Smooth muscle cell of the brain vasculature (primary cell): ENCODE measurements around the gene CADM4.
A peak's percentile ranks its signal among the peaks of the same experiment; 100 is the strongest.
"Not testable (repeated sequence)": the region's sequence is repeated elsewhere in the genome, so short reads cannot be mapped to it uniquely, and the experiment has no call there.

Experiments
- DNase-seq: peaks from one replicate; pipeline ENCODE4 v3.0.0-alpha.2; 2012; ENCODE audit warnings: low read depth, low spot score

The CADM4 gene

DNA sequence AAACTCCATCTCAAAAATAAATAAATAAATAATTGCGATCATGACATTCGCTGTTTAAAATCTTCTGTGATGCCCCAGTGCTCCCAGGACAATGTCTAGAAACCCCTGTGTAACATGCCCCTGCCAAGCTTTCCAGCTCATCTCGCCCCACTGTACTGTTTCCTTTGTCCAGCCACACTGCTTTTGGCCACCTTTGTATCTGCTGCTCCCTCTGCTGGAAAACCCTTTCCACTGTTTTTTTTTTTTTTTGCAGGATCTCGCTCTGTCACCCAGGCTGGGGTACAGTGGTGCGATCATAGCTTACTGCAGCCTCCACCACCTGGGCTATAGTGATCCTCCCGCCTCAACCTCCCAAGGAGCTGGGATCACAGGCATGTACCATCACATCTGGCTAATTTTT is 22.8 kb upstream of the CADM4 start:
- no peak for DNase-seq

DNA sequence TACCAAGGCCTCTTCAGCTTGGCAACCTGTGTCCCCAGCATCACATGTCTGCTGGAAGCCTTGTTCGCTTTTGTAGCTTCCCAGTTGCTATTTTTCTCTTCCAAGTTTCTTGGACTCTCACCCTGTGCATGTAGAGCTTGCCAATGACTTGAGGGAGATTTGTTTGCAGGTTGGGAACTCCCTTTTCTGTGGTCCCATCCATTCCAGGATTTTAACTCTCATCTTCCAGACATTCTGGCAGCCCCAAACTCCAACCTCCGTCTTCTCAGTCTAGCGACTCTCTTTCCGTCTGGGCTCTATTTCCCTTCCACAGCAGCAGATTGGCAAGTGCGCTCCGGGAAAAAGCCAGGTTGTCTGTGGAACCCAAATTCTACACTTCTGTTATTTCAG is 21.3 kb upstream of the CADM4 start:
- DNase-seq, result no peak

DNA sequence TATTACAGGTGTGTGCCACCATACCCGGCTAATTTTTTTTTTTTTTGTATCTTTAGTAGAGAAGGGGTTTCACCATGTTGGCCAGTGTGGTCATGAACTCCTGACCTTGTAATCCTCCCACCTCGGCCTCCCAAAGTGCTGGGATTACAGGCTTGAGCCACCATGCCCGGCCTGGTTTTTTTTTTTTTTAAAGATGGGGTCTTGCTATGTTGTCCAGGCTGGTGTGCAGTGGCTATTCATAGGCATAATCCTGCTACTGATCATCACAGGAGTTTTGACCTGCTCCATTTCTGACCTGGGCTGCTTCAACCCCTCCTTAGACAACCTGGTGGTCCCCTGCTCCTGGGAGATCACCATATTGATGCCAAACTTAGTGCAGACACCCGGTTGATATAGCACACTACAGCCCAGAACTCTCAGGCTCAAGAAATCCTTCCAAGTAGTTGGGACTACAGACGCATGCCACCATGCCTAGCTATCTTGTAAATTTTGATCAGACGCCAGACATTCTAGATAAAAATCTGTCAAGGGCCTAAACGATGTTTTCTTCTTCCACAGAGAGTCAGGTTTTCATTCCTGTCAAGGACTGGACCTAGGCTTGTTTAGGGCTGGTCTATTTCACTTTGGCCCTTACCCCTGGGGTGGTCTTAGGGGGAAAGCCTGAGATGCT is 20.8 kb upstream of the CADM4 start:
- DNase-seq, result no peak

DNA sequence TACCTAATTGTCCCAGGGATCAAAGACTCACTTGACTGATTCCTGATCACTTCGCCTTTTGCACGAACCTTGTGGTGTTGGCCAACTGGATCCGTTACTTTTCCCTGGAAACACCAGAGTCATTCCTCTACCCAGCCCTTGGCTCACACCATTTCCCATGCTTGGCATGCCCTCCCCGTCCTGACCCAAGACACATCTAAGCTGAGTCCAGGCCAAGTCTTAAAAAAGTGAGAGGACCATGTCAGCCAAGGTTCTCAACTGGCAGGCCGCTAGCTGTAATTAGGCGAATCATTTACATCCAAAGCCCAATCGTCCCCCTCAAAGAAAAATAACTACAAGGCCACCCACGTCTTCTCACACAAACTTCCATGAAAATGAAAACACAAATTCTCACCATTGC is 18.8 kb upstream of the CADM4 start:
- no peak for DNase-seq

DNA sequence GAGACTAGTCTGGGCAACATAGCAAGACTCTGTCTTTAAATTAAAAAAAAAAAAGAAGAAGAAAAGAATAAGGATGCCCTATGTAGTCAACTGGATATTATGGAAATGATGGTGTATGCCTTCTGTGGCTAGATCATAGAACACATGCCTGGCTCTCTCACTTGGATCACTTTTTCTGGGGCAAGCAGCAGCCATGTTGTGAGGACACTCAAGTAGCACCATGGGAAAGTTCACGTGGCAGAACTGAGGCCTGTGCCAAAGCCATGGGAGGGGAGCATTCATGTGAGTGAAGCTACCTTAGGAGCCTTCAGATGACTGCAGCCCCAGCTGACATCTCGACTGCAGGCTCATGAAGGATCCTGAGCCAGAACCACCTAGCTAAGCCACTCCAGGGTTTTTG is 18.4 kb upstream of the CADM4 start:
- DNase-seq, result no peak

DNA sequence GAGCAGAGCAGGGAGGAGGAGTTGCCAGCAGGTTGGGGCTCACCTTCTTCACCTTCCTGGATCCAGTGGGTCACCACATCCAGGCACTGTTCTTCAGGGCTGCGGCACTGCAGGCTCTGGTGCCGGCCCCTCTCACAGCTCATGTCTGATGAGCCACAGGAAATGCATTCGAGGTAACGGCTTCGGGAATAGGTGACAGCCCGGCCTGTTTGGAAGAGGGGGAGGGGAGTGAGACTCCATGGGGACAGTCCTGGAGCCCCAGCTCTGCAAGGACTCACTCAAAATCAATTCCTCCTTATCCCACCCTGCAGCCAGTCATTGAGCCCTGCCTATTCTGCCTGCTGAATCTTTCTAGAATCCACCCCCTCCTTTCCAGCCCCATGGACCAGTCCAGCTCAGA is 16.8 kb upstream of the CADM4 start:
- DNase-seq, result no peak

DNA sequence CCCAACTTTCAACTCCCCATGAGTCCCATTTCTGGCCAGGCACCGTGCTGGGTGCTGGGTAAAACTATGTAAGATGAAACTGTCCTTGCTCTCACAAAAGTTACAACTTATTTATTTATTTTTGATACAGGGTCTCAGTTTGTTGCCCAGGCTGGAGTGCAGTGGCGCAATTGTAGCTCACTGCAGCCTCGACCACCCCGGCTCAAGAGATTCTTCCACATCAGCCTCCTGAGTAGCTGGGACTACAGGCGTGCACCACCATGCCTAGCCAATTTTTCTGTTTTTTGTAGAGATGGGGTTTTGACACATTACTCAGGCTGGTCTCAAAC is 12.9 kb upstream of the CADM4 start:
- no peak for DNase-seq

DNA sequence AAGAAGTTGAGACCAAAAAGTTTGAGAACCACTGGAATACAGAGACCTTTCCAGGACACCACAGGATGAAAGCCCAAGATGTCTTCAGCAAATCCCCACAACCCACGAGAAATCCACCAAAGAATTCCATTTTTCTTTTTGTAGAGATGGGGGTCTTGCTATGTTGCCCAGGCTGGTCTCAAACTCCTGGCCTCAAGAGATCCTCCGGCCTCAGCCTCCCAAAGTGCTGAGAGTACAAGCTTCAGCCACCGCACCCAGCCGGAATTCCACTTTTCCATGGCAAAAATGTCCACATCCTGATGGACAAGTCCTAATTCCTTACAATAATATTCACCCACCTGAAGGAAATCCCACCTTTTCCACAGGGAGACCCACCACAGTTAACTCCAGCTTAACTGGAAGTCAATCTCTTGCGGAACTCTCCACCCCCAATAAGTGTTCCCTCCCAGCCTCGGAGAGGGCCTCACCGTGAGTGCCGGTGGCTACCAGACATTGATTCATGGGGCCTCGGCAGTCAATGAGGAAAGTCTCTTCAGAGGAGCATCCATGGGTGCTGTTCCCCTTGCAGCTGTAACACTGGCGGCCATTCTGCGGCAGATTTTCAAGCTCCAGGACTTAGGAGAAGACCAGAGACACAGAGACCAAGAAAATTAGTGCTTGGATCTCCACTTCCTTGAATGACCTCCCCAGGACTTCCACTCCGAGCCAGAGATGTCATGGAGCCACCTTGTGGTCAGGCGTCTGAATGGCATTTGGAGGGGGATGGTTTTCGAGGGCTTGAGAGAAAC is 12.3 kb upstream of the CADM4 start:
- DNase-seq, result peak; percentile 37

DNA sequence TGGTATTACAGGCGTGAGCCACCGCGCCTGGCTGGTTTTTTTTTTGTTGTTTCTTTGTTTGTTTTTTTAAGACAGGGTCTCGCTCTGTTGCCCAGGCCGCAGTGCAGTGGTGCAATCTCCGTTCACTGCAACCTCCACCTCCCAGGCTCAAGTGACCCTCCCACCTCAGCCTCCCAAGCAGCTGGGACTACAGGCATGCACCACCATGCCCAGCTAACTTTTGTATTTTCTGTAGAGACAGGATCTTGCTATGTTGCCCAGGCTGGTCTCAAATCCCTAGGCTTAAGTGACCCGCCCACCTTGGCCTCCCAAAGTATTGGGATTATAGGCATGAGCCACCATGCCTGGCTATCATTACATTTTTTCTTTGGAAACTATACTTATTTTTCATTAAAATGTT is 10.6 kb upstream of the CADM4 start:
- DNase-seq, result not testable (repeated sequence)

DNA sequence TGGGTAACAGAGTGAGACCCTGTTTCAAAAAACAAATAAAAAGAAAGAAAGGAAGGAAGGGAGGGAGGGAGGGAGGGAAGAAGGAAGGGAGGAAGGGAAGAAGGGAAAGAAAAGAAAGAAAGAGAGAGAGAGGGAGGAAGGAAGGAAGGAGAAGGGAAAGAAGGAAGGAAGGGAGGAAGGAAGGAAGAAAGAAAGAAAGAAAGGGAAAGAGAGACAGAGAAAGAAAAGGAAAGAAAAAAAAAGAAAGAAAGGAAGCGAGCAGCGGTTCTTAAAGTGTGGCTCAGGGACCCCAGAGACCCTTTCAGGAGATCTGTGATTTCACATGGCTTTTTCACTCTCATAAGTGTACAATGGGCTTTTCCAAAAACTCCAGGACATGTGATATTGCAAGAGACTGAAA is 9.9 kb upstream of the CADM4 start:
- DNase-seq, result no peak

DNA sequence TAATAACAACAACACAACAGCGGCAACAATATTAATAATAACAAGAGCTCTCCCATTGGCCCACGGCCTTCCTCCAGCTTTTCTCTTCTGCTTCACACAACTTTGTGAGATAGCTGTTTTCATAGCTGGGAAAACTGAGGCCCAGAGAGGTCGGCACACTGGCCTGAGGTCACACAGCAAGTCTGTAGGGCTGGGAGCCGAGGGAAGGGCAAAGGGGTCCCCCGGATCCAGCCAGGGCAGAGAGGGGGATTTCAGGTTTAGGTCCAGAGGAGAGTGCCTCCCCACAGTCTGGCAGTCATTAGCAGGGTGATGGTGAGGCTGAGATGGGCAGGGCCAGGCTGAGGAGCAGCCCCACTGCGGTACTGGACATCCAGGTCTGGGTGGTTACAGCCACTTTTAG is 9.0 kb upstream of the CADM4 start:
- no peak for DNase-seq

DNA sequence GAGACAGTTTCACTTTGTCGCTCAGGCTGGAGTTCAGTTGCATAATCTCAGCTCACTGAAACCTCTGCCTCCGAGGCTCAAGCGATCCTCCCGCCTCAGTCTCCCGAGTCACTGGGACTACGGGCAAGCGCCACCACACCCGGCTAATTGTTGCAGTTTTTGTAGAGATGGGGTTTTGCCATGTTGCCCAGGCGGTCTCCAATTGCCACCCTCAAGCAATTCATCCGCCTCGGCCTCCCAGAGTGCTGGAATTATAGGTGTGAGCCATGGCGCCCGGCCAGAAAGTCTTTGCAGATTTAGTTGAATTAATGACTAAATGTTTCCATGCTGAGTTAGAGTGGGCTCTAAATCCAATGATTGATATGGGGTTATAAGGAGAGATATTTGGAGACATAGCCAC is 4.5 kb upstream of the CADM4 start:
- DNase-seq, result no peak

DNA sequence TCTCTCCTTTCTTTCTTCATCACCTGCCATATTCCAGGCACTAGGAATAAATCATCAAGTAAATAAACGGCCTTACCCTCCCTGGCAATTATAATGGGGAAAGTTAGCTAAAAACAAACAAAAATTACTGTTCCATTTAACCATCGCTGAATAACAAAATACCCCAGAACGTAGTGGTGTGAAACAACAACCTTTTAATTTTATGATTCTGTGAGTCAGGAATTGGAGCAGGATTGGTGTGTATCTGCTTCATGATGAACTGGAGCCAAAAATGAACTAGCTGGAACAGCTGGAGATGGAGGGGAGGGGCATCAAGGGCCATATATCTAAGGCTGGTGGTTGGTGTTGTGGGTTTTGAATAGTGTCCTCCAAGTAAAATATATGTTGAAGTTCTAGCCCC is 3.7 kb upstream of the CADM4 start:
- DNase-seq, result no peak

DNA sequence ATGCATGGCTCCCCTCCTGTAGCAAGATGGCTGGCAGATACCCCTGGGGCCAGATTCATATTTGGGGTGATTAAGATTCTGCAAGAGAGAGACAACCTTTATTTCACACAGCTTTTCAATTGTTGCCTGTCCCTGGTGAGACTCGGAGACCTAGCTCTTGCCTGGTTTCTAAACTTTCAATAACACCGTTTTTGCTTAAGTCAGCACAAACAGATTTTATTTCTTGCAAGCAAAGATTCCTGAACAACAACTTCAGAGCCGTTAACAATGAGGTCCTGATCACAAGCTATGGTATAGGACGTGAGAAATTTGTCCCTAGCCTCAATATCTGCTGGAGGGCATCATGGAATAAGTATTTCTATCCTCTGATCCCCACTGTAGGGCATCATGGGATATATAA is 2.9 kb upstream of the CADM4 start:
- no peak for DNase-seq

DNA sequence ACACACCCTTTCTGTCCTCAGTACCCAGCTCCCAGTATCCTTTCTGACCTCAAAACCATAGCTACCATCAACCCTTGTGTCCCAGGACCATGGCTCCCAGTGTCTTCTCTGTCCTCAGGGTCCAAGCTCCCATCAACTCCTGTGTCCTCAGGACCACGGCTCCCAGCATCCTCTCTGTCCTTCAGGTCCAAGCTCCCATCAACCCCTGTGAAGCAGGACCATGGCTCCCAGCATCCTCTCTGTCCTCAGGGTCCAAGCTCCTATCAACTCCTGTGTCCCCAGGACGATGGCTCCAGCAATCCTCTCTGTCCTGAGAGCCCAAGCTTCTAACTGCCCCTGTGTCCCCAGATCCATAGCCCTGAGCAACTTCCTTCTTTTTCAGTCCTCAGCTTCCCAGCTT is 1.7 kb upstream of the CADM4 start:
- no peak for DNase-seq

DNA sequence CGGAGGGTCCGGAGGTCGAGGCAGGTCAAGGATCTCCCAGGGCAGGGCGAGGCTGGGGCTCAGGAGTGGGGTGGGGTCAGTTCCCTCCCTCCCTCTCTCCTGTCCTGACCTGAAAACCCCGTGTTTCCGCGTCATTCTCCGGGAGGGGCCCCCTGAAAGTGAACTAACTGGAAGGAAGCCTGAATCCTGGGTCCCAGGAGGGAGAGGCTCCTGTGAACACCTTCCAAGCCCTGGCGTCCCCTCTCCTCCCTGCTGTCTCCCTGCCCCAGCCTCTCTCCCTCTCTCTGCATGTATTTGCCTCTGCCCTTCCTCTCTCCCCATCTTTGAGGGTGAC is 741 bp upstream of the CADM4 start:
- DNase-seq, result no peak

DNA sequence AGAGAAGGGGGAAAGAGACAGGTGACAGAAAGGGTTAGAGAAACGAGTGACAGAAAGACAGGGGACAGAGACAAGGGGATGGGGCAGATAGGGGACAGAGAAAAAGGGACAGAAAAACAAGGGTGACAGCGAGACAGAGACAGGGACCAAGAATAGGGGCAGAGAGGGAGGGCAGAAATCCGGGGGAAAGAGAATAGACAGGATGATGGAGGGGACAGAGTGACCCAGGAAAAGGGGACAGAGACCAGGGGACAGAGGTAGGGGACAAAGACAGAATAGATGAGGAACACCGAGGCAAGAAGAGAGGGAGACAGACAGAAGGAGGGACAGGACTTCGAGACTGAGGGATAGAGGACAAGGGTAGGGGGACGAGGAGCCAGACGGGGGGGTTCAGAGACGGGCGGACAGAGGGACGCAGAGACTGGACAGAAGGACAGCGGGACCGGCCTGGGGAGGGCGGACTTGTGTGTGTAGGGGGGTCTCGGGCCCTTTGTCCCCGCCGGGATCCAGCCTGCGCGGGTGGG is 593 bp downstream of the CADM4 start:
- DNase-seq, result no peak

DNA sequence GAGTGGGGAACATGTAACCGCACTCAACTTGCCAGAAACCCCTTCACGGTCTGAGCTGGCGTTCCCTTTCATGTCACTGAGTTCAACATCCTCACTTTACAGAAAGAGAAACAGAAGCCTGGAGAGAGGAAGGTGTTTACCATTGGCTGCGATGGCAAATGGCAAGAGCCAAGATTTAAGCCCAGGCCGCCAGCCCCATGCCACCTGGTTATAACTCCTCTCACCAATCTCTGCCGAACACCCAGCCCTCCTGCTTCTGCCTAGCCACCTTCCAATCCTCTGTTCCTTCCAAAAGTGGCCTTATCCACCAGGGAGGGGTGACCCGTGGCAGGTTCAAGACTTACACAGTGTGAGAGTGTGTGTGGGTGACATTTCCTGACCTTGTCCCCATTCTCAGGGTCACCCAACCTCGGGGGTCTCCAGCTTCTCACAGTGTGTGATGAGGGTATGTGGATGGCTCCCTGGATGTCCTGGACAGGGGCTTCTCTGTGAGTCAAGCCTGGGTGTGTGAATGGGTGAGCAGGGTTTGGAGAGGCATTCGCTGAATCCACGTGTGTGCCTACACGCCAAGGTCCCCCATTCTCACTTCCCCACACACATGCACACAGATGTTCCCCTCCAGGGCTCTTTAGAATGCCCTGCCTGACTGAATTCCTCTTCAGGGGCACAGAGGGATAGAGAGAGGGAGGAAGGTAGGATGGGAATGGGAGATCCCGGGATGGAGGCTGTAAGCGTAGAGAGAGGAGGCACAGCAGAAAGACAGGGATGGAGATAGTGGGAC is 1.2 kb downstream of the CADM4 start:
- no peak for DNase-seq

DNA sequence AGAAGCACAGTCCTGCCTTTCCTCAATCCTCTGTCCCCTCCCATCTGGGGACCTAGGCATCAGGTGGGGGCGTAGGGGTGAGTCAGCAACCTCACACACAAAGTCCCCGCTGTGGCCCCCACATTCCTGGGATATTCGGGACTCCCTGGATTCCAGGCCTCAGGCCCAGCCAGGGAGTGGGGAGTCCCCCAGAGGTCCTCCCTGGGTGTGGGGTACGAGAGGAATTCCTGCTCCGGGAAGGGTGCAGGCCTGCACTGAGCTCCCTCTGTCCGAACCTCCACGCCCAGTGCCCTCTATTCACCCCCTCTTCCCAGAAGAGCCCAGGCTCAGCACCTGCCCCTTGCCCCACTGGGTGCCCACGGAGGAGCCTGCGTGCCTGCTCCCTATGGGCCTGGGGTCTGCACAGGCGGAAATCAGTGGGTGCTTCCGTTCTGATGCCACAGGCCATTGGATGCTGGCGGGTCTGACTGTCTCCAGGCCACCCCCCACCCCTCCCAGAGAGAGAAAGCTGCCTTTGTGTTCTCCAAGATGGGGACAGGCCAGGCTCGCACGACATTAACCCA is 3.4 kb downstream of the CADM4 start:
- DNase-seq, result no peak

DNA sequence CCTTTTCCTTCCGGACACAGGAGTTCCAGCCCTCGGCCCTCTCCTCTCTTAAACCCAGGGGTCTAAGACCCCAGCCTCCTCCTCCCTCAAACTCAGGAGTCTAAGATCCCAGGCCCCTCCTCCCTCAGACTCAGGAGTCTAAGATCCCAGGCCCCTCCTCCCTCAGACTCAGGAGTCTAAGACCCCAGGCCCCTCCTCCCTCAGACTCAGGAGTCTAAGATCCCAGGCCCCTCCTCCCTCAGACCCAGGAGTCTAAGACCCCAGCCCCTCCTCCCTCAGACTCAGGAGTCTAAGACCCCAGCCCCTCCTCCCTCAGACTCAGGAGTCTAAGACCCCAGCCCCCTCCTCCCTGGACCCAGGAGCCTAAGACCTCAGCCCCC is 4.1 kb downstream of the CADM4 start:
- not testable (repeated sequence) for DNase-seq

DNA sequence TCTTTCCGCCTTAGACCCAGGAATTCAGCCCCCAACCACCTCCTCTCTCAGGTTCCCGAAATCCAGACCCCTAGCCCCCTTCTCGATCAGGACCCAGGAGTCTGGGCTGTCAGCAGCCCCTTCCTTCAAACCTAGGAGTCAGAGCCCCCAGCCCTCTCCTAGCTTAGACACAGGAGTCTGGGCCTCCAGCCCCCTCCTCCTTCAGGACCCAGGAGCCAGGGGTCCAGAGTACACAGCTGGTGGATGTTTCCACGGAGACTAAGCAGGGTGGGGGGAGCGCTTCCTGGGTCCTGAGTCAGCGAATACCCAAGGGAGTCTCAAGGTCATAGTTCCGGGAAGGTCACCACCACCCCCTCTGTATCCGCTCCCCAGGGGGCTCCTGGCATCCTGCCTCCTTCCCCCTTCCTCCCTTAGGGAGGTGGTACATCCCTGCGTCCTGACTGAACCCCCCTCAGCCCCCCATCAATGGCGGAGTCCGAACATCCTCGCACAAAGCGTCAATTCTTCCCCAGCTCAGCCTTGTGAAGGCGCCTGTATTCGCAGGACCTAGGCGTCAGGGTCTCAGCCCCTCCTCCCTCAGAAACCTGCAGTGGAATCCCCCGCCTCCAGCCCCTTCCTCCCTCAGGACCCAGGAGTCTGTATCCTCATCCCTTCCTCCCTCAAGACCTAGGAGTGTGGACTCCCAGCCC is 4.6 kb downstream of the CADM4 start:
- no peak for DNase-seq

DNA sequence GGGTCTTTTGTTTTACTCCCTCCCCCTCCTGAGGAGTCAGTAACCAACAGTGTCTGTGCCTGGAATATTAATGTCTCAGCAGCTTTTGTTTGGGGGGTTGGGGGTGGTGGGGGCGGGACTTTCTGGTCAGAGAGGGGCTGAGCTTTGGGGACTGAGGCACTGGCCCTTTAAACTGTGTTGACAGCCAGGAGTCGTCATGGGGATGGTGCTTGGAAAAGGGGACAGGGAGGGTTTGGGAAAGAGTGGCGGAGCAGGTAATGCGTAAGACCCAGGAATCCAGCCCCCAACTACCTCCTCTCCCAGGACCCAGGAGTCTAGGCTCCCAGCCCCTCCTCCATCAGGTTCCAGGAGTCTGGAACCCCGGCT is 5.2 kb downstream of the CADM4 start:
- no peak for DNase-seq
